COLO668 (cell line): Measurements from ENCODE around the gene XIRP2.
A peak's percentile ranks its signal among the peaks of the same experiment; 100 is the strongest.
"Not testable (repeated sequence)": the region's sequence is repeated elsewhere in the genome, so short reads cannot be mapped to it uniquely, and the experiment has no call there.

Experiments
- DNase-seq: peaks from one replicate; lab custom pipeline; 2025; ENCODE audit not compliant: unreplicated experiment; lab: John Stamatoyannopoulos, UW

Gene XIRP2

GRCh38 chr2:167191588-167191987 is 303.3 kb downstream of the XIRP2 start:
- DNase-seq = no peak

DNA sequence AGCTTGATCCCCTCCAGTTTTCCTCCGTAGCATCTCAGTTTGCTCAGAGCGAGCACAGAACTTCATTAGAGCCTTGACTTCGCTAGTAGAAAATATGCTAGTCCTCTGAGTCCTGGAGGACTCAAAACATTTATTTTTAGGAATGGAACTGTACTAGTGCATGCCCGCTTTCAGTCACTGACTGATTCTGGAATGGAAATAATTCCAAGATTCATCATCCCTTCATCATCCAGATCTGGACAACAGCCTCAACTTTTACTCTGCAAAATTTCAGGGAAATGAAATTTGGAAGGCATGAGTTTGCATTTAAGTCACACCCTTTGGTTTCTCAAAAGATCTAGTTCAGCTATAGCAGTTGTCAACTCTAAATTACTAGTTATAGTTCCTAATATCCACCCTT is 304.6 kb downstream of the XIRP2 start:
- DNase-seq = no peak

GRCh38 chr2:167196461-167197252 is 308.4 kb downstream of the XIRP2 start:
- peak; percentile 65 for DNase-seq

- DNase-seq = no peak
Observed at GRCh38 chr2:167198009-167198408, 309.7 kb downstream of the XIRP2 start.

- DNase-seq = no peak
Observed at GRCh38 chr2:167198576-167198975, 310.3 kb downstream of the XIRP2 start.

GRCh38 chr2:167200019-167200418 is 311.7 kb downstream of the XIRP2 start:
- DNase-seq = no peak

- no peak for DNase-seq
Observed at GRCh38 chr2:167209784-167210183, 321.5 kb downstream of the XIRP2 start.

DNA sequence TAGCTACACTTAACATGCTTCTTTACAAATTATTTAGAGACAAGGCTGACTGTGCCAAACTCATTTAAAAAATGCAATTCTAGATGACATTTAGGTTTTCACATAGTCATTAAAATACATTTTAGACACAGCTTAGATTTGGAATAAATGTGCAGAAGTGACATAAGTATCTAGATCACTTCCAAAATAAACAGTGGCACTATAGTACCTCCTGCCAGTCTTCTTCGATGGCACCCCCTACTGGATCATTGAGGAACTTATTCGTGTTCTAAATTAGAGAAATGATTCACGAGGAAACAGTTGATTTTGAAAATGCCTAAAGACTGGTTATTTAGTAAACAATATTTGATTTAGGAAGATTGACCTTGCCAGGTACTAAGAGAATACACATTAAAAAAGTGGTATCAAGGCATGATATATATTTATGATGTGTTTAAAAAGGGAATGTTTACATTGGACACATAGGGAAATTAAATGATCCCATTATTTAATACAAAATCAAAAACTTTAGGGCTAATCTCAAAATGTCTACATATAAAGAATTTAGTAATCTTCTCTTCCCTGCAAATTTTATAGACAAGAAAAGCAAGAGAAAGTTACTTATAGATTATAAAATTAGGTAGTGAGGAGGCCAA is 323.9 kb downstream of the XIRP2 start:
- DNase-seq = peak; percentile 53

- DNase-seq = no peak
Observed at GRCh38 chr2:167215595-167215994, 327.3 kb downstream of the XIRP2 start.

DNA sequence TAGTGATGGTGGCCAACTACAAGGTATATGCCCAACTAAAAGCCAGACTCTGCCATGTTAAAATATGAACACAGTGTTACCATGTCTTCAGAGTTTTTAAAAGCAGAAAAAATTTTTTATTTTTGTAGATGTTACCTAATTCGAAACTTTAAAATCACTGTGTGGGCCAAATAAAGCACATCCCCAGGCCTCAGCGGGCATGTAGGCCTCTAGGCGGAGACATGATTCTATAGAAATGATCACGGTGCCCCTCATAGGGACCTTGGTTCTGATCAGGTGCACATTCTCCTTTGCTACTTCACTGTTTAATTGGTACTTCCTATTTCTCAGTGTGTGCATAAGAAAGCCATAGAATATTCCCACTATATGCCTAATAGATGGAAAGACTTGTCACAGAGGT is 349.2 kb downstream of the XIRP2 start:
- no peak for DNase-seq

- no peak for DNase-seq
Observed at GRCh38 chr2:167240671-167241070, 352.4 kb downstream of the XIRP2 start.

GRCh38 chr2:167249197-167249596 is 360.9 kb downstream of the XIRP2 start:
- DNase-seq = no peak

DNA sequence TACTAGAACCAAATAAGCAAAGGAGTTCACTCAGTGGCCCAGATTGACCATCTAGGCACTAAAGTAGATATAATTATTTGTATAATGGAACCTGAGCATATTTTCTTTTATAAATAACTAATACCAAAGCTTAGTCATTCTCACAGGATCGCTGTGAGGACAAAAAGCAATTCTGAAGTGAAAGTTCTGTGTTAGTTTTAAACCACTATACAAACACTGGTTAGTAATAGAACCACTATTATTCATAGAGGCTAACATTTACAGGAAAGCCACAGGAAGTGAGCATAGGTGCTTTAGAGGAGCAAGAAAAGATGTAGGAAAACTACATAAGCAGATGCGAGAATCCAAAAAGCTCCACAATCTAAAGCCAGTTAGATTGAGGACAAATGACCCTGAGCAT is 364.7 kb downstream of the XIRP2 start:
- DNase-seq = no peak

GRCh38 chr2:167254721-167255120 is 366.4 kb downstream of the XIRP2 start:
- no peak for DNase-seq

DNA sequence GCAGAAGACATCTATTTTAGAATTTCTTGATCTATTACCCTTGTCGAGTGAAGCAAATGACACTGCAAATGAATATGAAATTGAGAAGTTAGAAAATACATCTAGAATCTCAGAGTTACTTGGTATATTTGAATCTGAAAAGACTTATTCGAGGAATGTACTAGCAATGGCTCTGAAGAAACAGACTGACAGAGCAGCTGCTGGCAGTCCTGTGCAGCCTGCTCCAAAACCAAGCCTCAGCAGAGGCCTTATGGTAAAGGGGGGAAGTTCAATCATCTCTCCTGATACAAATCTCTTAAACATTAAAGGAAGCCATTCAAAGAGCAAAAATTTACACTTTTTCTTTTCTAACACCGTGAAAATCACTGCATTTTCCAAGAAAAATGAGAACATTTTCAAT is 370.4 kb downstream of the XIRP2 start:
- DNase-seq = no peak

DNA sequence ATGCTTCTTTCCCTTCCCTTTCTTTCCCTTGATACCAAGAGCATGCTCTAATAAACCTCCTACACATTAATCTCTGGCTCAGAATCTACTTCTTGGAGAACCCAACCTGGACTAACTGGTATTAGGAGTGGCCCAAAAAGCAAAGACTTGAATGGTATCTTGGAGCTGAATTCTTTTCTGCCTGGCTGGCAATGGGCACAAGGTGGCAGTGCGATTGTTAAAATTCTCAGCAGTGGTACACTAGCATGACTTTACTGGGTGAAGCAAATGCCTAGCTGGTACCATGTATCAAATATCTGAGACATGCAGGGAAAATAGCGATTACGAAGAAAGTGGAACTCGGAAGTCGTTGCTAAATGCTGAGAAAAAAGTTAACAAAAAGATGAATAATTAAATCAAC is 376.1 kb downstream of the XIRP2 start:
- DNase-seq = peak; percentile 10

GRCh38 chr2:167265004-167265403 is 376.7 kb downstream of the XIRP2 start:
- DNase-seq = no peak

DNA sequence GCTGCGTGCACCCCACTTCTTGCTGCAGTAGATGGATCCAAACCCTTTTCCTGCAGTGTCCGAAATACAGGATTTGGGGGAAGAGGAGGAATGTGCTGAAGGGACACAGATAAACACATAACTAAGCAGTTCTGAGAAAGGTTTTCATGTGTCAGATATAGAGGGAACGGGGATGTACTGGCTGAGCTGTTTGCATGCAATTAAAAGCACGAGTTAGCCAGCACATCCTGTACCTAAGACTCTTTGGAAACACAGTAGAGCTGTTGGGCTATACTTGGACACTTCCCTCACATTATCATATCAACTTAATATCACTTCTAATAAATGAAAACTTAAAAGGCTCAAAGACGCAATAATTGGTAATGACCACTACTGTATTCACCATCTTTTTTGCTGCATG is 377.4 kb downstream of the XIRP2 start:
- no peak for DNase-seq

- not testable (repeated sequence) for DNase-seq
Observed at GRCh38 chr2:167268245-167268644, 380.0 kb downstream of the XIRP2 start.

DNA sequence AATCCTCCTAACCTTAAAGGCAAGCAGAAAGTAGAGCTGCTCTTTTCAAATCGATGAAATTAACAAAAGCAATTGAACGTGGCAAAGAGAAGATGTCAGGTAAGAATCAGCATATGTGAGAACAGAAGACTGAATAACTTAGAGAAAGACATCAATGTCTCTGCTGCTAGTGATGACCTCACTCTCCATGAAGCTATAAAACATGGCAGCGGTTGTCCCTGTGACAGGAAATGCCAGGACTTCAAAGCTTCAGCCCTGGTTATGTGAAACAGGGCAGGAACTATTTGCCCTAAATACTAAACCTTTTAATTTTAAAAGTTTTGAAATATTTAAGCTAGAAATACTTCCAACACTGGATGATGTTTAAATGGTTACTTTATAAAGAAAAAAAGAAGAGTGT is 383.7 kb downstream of the XIRP2 start:
- DNase-seq = no peak

DNA sequence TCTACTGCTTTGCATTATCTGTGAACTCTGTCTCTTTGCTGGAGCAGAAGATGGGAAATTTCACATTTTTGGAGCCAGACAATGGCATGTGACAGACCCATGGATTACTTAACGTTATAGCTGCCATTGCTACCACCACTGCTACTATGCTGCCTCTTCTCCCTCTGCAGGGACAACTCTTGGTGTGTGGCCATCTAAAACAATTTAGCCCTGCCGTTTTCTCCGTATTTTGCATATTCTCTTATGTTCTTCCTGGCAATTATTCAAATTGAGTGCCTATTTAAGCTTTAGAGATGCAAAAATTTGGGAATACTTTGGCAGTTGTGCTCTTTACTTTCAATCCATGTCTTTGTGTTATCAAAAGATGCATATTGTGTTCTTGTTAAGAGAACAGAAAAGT is 386.8 kb downstream of the XIRP2 start:
- no peak for DNase-seq

GRCh38 chr2:167279810-167280209 is 391.5 kb downstream of the XIRP2 start:
- DNase-seq = no peak

GRCh38 chr2:167287212-167287611 is 398.9 kb downstream of the XIRP2 start:
- no peak for DNase-seq
